IMR-90 (cell line): ENCODE results near the gene GNGT1.

ENCODE experiments used
- BHLHE40 ChIP-seq: fragments of 150-350 bp; IDR thresholded peaks from 2 replicates; pipeline ENCODE4 v1.6.1; 2016; ENCODE audit warnings: mild to moderate bottlenecking, low read depth, low read length
- CEBPB ChIP-seq: IDR thresholded peaks from 2 replicates; pipeline ENCODE4 v1.6.1; 2012; ENCODE audit warnings: low read depth, low read length, improper control_type of control experiment
- MAFK ChIP-seq: IDR thresholded peaks from 2 replicates; pipeline ENCODE4 v1.6.1; 2012; ENCODE audit warnings: low read depth, low read length, improper control_type of control experiment
- POLR2A ChIP-seq: IDR thresholded peaks from 2 replicates; pipeline ENCODE4 v1.6.1; 2012; ENCODE audit warnings: mild to moderate bottlenecking, low read depth, low read length
- RCOR1 ChIP-seq: IDR thresholded peaks from 2 replicates; pipeline ENCODE4 v1.6.1; 2012; ENCODE audit warnings: mild to moderate bottlenecking, low read length, improper control_type of control experiment; ENCODE audit not compliant: insufficient replicate concordance
- RFX5 ChIP-seq: IDR thresholded peaks from 2 replicates; pipeline ENCODE4 v1.8.0; 2012; ENCODE audit warnings: low read depth, mild to moderate bottlenecking, low read length, moderate library complexity
- SMC3 ChIP-seq: fragments of 150-350 bp; IDR thresholded peaks from 2 replicates; pipeline ENCODE4 v1.6.1; 2016; ENCODE audit warnings: low read depth, mild to moderate bottlenecking, antibody characterized with exemption, low read length, moderate library complexity
- TF ChIP-seq, protein P1 (sequence below): conservative IDR thresholded peaks from 2 replicates; pipeline ENCODE4 v1.5.1; 2012; ENCODE audit warnings: mild to moderate bottlenecking, low read depth, low read length, improper control_type of control experiment

DNA sequence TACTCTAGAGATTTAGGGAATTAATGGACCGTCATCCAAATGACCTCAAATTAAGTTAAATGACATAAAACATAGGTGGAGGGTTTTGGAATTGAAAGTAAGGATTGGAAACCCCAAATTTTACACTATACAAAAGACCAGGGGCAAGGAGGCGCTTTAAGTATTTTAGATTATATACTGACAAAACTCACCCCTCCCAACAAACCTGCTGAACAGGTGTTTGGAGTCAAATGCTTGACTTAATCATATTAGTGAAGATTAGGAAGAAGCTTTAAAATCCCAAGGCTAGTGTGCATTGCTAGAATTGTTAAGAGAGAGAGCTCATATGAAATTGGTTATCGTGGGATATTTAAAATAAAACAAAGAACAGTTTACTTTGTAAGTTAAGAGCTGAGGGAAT is at the start of gene GNGT1:
- no peak for TF ChIP-seq SMC3
- TF ChIP-seq, protein P1, sequence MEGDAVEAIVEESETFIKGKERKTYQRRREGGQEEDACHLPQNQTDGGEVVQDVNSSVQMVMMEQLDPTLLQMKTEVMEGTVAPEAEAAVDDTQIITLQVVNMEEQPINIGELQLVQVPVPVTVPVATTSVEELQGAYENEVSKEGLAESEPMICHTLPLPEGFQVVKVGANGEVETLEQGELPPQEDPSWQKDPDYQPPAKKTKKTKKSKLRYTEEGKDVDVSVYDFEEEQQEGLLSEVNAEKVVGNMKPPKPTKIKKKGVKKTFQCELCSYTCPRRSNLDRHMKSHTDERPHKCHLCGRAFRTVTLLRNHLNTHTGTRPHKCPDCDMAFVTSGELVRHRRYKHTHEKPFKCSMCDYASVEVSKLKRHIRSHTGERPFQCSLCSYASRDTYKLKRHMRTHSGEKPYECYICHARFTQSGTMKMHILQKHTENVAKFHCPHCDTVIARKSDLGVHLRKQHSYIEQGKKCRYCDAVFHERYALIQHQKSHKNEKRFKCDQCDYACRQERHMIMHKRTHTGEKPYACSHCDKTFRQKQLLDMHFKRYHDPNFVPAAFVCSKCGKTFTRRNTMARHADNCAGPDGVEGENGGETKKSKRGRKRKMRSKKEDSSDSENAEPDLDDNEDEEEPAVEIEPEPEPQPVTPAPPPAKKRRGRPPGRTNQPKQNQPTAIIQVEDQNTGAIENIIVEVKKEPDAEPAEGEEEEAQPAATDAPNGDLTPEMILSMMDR: no peak
- no peak for TF ChIP-seq POLR2A
- no peak for TF ChIP-seq BHLHE40
- TF ChIP-seq RCOR1: no peak
- no peak for TF ChIP-seq MAFK
- TF ChIP-seq CEBPB: no peak
- no peak for TF ChIP-seq RFX5
